HepG2 (cell line): ENCODE results near the gene B4GALT2. TPM values are rescaled to one million over a fixed set of nuclear protein-coding genes. Genes with fewer than 3 reads are reported as not detected.

Experiments
- CENPT ChIP-seq: sonication (generic); formaldehyde crosslinking; IDR thresholded peaks from 2 replicates; pipeline ENCODE4 v1.8.0; 2022; ENCODE audit warnings: low read depth, mild to moderate bottlenecking, moderate library complexity, missing genetic modification reagents
- DBP ChIP-seq: sonication (generic); formaldehyde crosslinking; IDR thresholded peaks from 2 replicates; pipeline ENCODE4 v1.4.0; 2020; ENCODE audit warnings: missing genetic modification reagents; ENCODE audit errors: not compliant biosample characterization
- DMTF1 ChIP-seq: sonication (generic); formaldehyde crosslinking; IDR thresholded peaks from 2 replicates; pipeline ENCODE4 v1.4.0; 2020; ENCODE audit warnings: mild to moderate bottlenecking, missing genetic modification reagents
- FUBP1 ChIP-seq: sonication (generic); formaldehyde crosslinking; IDR thresholded peaks from 2 replicates; pipeline ENCODE4 v1.5.1; 2020; ENCODE audit warnings: missing genetic modification reagents, mild to moderate bottlenecking, borderline replicate concordance
- NFE2L2 ChIP-seq: fragments of 150-350 bp; IDR thresholded peaks from 2 replicates; pipeline ENCODE4 v1.6.1; 2014; ENCODE audit warnings: low read length
- PBX2 ChIP-seq: IDR thresholded peaks from 2 replicates; pipeline ENCODE4 v1.6.1; 2016; ENCODE audit warnings: control low read depth
- PREB ChIP-seq: sonication (generic); formaldehyde crosslinking; IDR thresholded peaks from 2 replicates; pipeline ENCODE4 v1.4.0; 2020; ENCODE audit warnings: missing genetic modification reagents
- SNAPC5 ChIP-seq: sonication (generic); formaldehyde crosslinking; IDR thresholded peaks from 2 replicates; pipeline ENCODE4 v1.8.1; 2023; ENCODE audit warnings: mild to moderate bottlenecking, missing genetic modification reagents, borderline replicate concordance
- TBX3 ChIP-seq: fragments of 450-650 bp; IDR thresholded peaks from 2 replicates; pipeline ENCODE4 v1.6.1; 2017; ENCODE audit warnings: antibody characterized with exemption, mild to moderate bottlenecking, inconsistent platforms, borderline replicate concordance
- TEF ChIP-seq: sonication (generic); formaldehyde crosslinking; IDR thresholded peaks from 2 replicates; pipeline ENCODE4 v1.5.0; 2020; ENCODE audit warnings: missing genetic modification reagents
- YEATS4 ChIP-seq: sonication (generic); formaldehyde crosslinking; IDR thresholded peaks from 2 replicates; pipeline ENCODE4 v1.4.0; 2020; ENCODE audit warnings: missing genetic modification reagents, borderline replicate concordance
- ZBTB37 ChIP-seq: sonication (generic); formaldehyde crosslinking; IDR thresholded peaks from 2 replicates; pipeline ENCODE4 v1.4.0; 2020; ENCODE audit warnings: mild to moderate bottlenecking, missing genetic modification reagents
- ZKSCAN5 ChIP-seq: sonication (generic); formaldehyde crosslinking; IDR thresholded peaks from 2 replicates; pipeline ENCODE4 v1.5.1; 2020; ENCODE audit warnings: mild to moderate bottlenecking, missing genetic modification reagents
- ZNF124 ChIP-seq: sonication (generic); formaldehyde crosslinking; IDR thresholded peaks from 2 replicates; pipeline ENCODE4 v1.4.0; 2020; ENCODE audit warnings: missing genetic modification reagents
- ZNF225 ChIP-seq: sonication (generic); formaldehyde crosslinking; IDR thresholded peaks from 2 replicates; pipeline ENCODE4 v1.4.0; 2020; ENCODE audit warnings: mild to moderate bottlenecking, missing genetic modification reagents
- ZNF891 ChIP-seq: sonication (generic); formaldehyde crosslinking; IDR thresholded peaks from 2 replicates; pipeline ENCODE4 v1.5.0; 2020; ENCODE audit warnings: mild to moderate bottlenecking, missing genetic modification reagents
- polyA plus RNA-seq, 8 experiments: library from polyadenylated mRNA; depleted of rRNA in 3 of 8; stranded (reverse) in 7 of 8; unstranded in 1 of 8; fragments of >200 nt; fragmentation: Illumina TruSeq in 4 of 8; extraction: Trizol in 4 of 8; gene quantifications; 2 replicates each; pipeline versions ENCODE4 v1.2.1 to v1.2.3, GENCODE V29; 2011 to 2016; ENCODE audit warnings: low read depth in 4 of 8, missing spikeins in 1 of 8, mixed read lengths in 1 of 8; ENCODE audit not compliant: insufficient read depth in 1 of 8
- total RNA-seq, 5 experiments: library from RNA; depleted of rRNA; stranded (reverse); fragments of >200 nt; fragmentation: Illumina TruSeq; extraction: Trizol; gene quantifications; 2 replicates each; pipeline ENCODE4 v1.2.3, GENCODE V29; 2016; ENCODE audit warnings: low read depth in 1 of 5

Gene B4GALT2
- total and polyA plus RNA-seq, 2 of the 13 experiments (the other 11 are each of a cell fraction or from before 2014, with no cell fraction given), result 41.9 to 78.0 TPM

- TF ChIP-seq ZNF891 (CRISPR knock-in tag), result 0 out of 2 replicates have a peak, but pooled peaks have one; percentile 51
- no peak for TF ChIP-seq CENPT (CRISPR knock-in tag)
- no peak for TF ChIP-seq NFE2L2
- TF ChIP-seq ZKSCAN5 (CRISPR knock-in tag), result no peak
- TF ChIP-seq TEF (CRISPR knock-in tag), result no peak
- TF ChIP-seq PBX2 (CRISPR knock-in tag), result no peak
- TF ChIP-seq PREB (CRISPR knock-in tag), result no peak
- no peak for TF ChIP-seq DMTF1
- TF ChIP-seq ZNF225 (CRISPR knock-in tag), result no peak
- no peak for TF ChIP-seq ZNF124 (CRISPR knock-in tag)
- no peak for TF ChIP-seq YEATS4 (CRISPR knock-in tag)
- TF ChIP-seq TBX3, result no peak
- TF ChIP-seq ZBTB37, result no peak
- no peak for TF ChIP-seq SNAPC5 (CRISPR knock-in tag)
- TF ChIP-seq DBP, result no peak
- no peak for TF ChIP-seq FUBP1 (CRISPR knock-in tag)
Measured at GRCh38 chr1:43935711-43936427, 43.1 kb upstream of the B4GALT2 start (continued).
